ENCODE data around the gene YWHAE. TPM values are rescaled to one million over a fixed set of nuclear protein-coding genes. Genes with fewer than 3 reads are reported as not detected.
"Not testable (repeated sequence)": the region's sequence is repeated elsewhere in the genome, so short reads cannot be mapped to it uniquely, and the experiment has no call there.

The YWHAE gene
- total and polyA plus RNA-seq, 2 experiments from 2014 or later = 339 to 566 TPM

GRCh38 chr17:1360975-1361374 is 39.0 kb downstream of the YWHAE start:
- Histone ChIP-seq H3K4me3 (no peak overlapping the region), H3K9me2 (replicated peaks; ENCODE audit: insufficient read depth) (no peaks in the 10 kb centered on the region), H3K27me3 (no peaks in the 10 kb centered on the region), H3K9me3 (ENCODE audit: low read depth) (no peaks in the 10 kb centered on the region), H3K27ac (no peak overlapping the region), H3K79me2 (peaks cover 92% of the 10 kb centered on the region), H4K20me1 (ENCODE audit: insufficient read depth, poor library complexity, severe bottlenecking) (peaks cover 89% of the 10 kb centered on the region), H3K4me1 (ENCODE audit: insufficient read depth) (peaks cover 5% of the 10 kb centered on the region), H3K4me2 (no peak overlapping the region), H2AFZ (no peak overlapping the region), H3K36me3 (replicated peaks; ENCODE audit: insufficient read depth, low read depth) (no peaks in the 10 kb centered on the region)
- no peak for TF ChIP-seq EZH2 (IDR thresholded peaks at IDR 0.05; ENCODE audit: borderline replicate concordance)
- TF ChIP-seq EZH2phosphoT487 (IDR thresholded peaks at IDR 0.05; ENCODE audit: low read depth, severe bottlenecking, unreplicated experiment) = no peak
- TF ChIP-seq, protein P1, sequence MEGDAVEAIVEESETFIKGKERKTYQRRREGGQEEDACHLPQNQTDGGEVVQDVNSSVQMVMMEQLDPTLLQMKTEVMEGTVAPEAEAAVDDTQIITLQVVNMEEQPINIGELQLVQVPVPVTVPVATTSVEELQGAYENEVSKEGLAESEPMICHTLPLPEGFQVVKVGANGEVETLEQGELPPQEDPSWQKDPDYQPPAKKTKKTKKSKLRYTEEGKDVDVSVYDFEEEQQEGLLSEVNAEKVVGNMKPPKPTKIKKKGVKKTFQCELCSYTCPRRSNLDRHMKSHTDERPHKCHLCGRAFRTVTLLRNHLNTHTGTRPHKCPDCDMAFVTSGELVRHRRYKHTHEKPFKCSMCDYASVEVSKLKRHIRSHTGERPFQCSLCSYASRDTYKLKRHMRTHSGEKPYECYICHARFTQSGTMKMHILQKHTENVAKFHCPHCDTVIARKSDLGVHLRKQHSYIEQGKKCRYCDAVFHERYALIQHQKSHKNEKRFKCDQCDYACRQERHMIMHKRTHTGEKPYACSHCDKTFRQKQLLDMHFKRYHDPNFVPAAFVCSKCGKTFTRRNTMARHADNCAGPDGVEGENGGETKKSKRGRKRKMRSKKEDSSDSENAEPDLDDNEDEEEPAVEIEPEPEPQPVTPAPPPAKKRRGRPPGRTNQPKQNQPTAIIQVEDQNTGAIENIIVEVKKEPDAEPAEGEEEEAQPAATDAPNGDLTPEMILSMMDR (IDR thresholded peaks at IDR 0.05; ENCODE audit: poor library complexity) = no peak
- WGBS (ENCODE audit: low lambda C conversion rate, missing lambda C conversion rate) = 94% methylated on average over 12 of the region's 12 CpGs
- DNase-seq (ENCODE audit: low spot score) = no peak

DNA sequence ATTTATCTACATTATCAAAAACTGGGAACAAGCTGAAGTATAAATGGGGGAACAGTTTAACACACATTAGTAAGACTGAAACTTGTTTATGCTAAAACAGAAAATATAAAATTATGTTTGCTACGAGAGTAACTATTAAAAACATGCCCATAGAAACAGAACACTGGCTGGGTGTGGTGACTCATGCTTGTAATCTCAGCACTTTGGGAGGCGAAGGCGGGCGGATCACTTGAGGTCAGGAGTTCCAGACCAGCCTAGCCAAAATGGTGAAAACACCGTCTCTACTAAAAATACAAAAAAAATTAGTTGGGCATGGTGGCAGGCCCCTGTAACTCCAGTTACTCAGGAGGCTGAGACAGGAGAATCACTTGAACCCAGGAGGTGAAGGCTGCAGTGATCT is 39.7 kb downstream of the YWHAE start:
- 71% methylated on average over 5 of the region's 5 CpGs for whole genome bisulfite sequencing (ENCODE audit: low lambda C conversion rate, missing lambda C conversion rate)

GRCh38 chr17:1354030-1354429 is 46.0 kb downstream of the YWHAE start:
- H3K4me2 ChIP-seq = no peak overlapping the region
- H3K9me3 ChIP-seq (ENCODE audit: low read depth) = no peaks in the 10 kb centered on the region
- 90% methylated on average over 7 of the region's 7 CpGs for WGBS (ENCODE audit: low lambda C conversion rate, missing lambda C conversion rate)
- no peak overlapping the region for H3K4me3 ChIP-seq
- no peak overlapping the region for H3K27ac ChIP-seq
- peaks cover 92% of the 10 kb centered on the region for H3K79me2 ChIP-seq
- DNase-seq (ENCODE audit: low spot score) = no peak
- H2AFZ ChIP-seq = no peak overlapping the region
- H3K9me2 ChIP-seq (replicated peaks; ENCODE audit: insufficient read depth) = no peaks in the 10 kb centered on the region
- H3K36me3 ChIP-seq (replicated peaks; ENCODE audit: insufficient read depth, low read depth) = peaks cover 6% of the 10 kb centered on the region
- peaks cover 82% of the 10 kb centered on the region for H4K20me1 ChIP-seq (ENCODE audit: insufficient read depth, poor library complexity, severe bottlenecking)
- H3K27me3 ChIP-seq = no peaks in the 10 kb centered on the region
- H3K4me1 ChIP-seq (ENCODE audit: insufficient read depth) = no peaks in the 10 kb centered on the region
- TF ChIP-seq EZH2 (IDR thresholded peaks at IDR 0.05; ENCODE audit: borderline replicate concordance) (no peak), EZH2phosphoT487 (IDR thresholded peaks at IDR 0.05; ENCODE audit: low read depth, severe bottlenecking, unreplicated experiment) (no peak)
- TF ChIP-seq, protein P1 (IDR thresholded peaks at IDR 0.05; ENCODE audit: poor library complexity) = no peak

More for the DNA sequence above, 39.7 kb downstream of the YWHAE start:
- H3K9me2 ChIP-seq (replicated peaks; ENCODE audit: insufficient read depth); DNase-seq (ENCODE audit: low spot score); H3K27me3 ChIP-seq; H3K4me2 ChIP-seq; H3K36me3 ChIP-seq (replicated peaks; ENCODE audit: insufficient read depth, low read depth); H3K9me3 ChIP-seq (ENCODE audit: low read depth); H3K4me3 ChIP-seq; H3K27ac ChIP-seq; H2AFZ ChIP-seq; H3K4me1 ChIP-seq (ENCODE audit: insufficient read depth): not testable (repeated sequence)
- peaks cover 94% of the 10 kb centered on the region for H3K79me2 ChIP-seq
- H4K20me1 ChIP-seq (ENCODE audit: insufficient read depth, poor library complexity, severe bottlenecking) = peaks cover 89% of the 10 kb centered on the region

DNA sequence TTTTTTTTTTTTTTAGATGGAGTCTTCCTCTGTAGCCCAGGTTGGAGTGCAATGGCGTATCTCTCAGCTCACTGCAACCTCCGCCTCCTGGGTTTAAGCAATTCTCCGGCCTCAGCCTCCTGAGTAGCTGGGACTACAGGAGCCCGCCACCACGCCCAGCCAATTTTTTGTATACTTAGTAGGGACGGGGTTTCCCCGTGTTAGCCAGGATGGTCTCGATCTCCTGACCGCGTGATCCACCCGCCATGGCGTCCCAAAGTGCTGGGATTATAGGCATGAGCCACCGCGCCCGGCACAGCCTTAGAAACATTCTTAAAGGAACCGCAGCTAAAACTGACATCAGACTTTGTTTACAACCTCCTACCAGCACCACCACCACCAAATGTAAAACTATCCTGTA is 47.5 kb downstream of the YWHAE start:
- Histone ChIP-seq H4K20me1 (ENCODE audit: insufficient read depth, poor library complexity, severe bottlenecking) (peaks cover 85% of the 10 kb centered on the region), H3K79me2 (peaks cover 93% of the 10 kb centered on the region)
- not testable (repeated sequence) for H3K4me3 ChIP-seq; H3K4me1 ChIP-seq (ENCODE audit: insufficient read depth); H3K9me3 ChIP-seq (ENCODE audit: low read depth); H3K27me3 ChIP-seq; H2AFZ ChIP-seq; H3K9me2 ChIP-seq (replicated peaks; ENCODE audit: insufficient read depth); H3K4me2 ChIP-seq; H3K27ac ChIP-seq; DNase-seq (ENCODE audit: low spot score); H3K36me3 ChIP-seq (replicated peaks; ENCODE audit: insufficient read depth, low read depth)
- 97% methylated on average over 16 of the region's 16 CpGs for WGBS (ENCODE audit: low lambda C conversion rate, missing lambda C conversion rate)
